Measurements from ENCODE around the gene RAD52. TPM values are rescaled to one million over a fixed set of nuclear protein-coding genes. Genes with fewer than 3 reads are reported as not detected.
A peak's percentile ranks its signal among the peaks of the same experiment; 100 is the strongest.

RAD52 gene
- 10 to 100 TPM in 3 of 4 donors, 1 to 10 TPM in 1; 6.6 to 18.8 (median 11.6) TPM for total RNA-seq

- DNase-seq (ENCODE audit: extremely low spot score): peak; percentile 99
- H3K4me3 ChIP-seq: peak within 1 kb of the TSS; percentile 68 to 83 (median 69)
- intact Hi-C loops (cut with DNase I): loop anchor here (2.0 to 5.0 kb wide), 3 partner anchors 38 to 379 kb away; no protein-coding TSS in a partner anchor
- TF ChIP-seq POLR2A (IDR thresholded peaks at IDR 0.05; ENCODE audit: low read depth) (peak; percentile 43), CTCF (IDR thresholded peaks at IDR 0.05) (peak; percentile 95 to 99 (median 97)), EP300 (IDR thresholded peaks at IDR 0.05) (no peak), POLR2AphosphoS5 (IDR thresholded peaks at IDR 0.05) (peak; percentile 91 to 92)
- WGBS: under 1% methylated on average over 46 of the region's 58 CpGs
- H3K4me1 ChIP-seq: peaks cover 11 to 15% (median 14%) of the 10 kb centered on the region in 4 donors
- H3K27me3 ChIP-seq: no peaks in the 10 kb centered on the region
- no peaks in the 10 kb centered on the region for H3K9me3 ChIP-seq
- peak within 1 kb of the TSS; percentile 83 to 93 (median 88) for H3K27ac ChIP-seq (replicated peaks in 1 of 4)
- peaks cover 0 to 4% (median 0%) of the 10 kb centered on the region in 4 donors for H3K36me3 ChIP-seq
These were observed at the start of gene RAD52 for GRCh38 chr12:949453-950191. RAD52 (minus strand) TSS chr12:949694; CDS start chr12:933058, 16,636 bp downstream.

GRCh38 chr12:998020-998874 is 48.8 kb upstream of the RAD52 start:
- 79% methylated on average over 6 of the region's 6 CpGs for WGBS
- intact Hi-C loops (cut with DNase I): loop anchor here (10.0 kb wide), 1 partner anchor 587 kb away; no protein-coding TSS in a partner anchor
- DNase-seq (ENCODE audit: extremely low spot score): no peak
- Histone ChIP-seq H3K4me1 (peaks cover 3 to 46% (median 41%) of the 10 kb centered on the region in 4 donors), H3K4me3 (no peak overlapping the region), H3K9me3 (no peaks in the 10 kb centered on the region), H3K27me3 (no peaks in the 10 kb centered on the region), H3K27ac (replicated peaks in 1 of 4) (peak overlapping the region in 1 of 4 donors; percentile 6), H3K36me3 (peaks cover 0 to 8% (median 0%) of the 10 kb centered on the region in 4 donors)
- TF ChIP-seq POLR2A (IDR thresholded peaks at IDR 0.05; ENCODE audit: low read depth) (no peak), POLR2AphosphoS5 (IDR thresholded peaks at IDR 0.05) (no peak), EP300 (IDR thresholded peaks at IDR 0.05) (no peak), CTCF (IDR thresholded peaks at IDR 0.05) (no peak)

GRCh38 chr12:997505-997904 is 48.0 kb upstream of the RAD52 start:
- no peaks in the 10 kb centered on the region for H3K27me3 ChIP-seq
- H3K4me3 ChIP-seq: no peak overlapping the region
- 84% methylated on average over 1 of the region's 1 CpG for WGBS
- H3K4me1 ChIP-seq: peaks cover 6 to 52% (median 48%) of the 10 kb centered on the region in 4 donors
- intact Hi-C loops (cut with DNase I): loop anchor here (10.0 kb wide), 1 partner anchor 587 kb away; no protein-coding TSS in a partner anchor
- TF ChIP-seq POLR2AphosphoS5 (IDR thresholded peaks at IDR 0.05) (no peak), POLR2A (IDR thresholded peaks at IDR 0.05; ENCODE audit: low read depth) (no peak), EP300 (IDR thresholded peaks at IDR 0.05) (no peak), CTCF (IDR thresholded peaks at IDR 0.05) (no peak)
- no peak for DNase-seq (ENCODE audit: extremely low spot score)
- peaks cover 0 to 8% (median 0%) of the 10 kb centered on the region in 4 donors for H3K36me3 ChIP-seq
- H3K9me3 ChIP-seq: no peaks in the 10 kb centered on the region
- H3K27ac ChIP-seq (replicated peaks in 1 of 4): peak overlapping the region in 1 of 4 donors; percentile 21

- H3K27ac ChIP-seq (replicated peaks in 1 of 4): peak overlapping the region in 1 of 4 donors; percentile 21
- no peaks in the 10 kb centered on the region for H3K9me3 ChIP-seq
- no peak for DNase-seq (ENCODE audit: extremely low spot score)
- H3K36me3 ChIP-seq: peaks cover 0 to 8% (median 0%) of the 10 kb centered on the region in 4 donors
- peaks cover 12 to 58% (median 54%) of the 10 kb centered on the region in 4 donors for H3K4me1 ChIP-seq
- TF ChIP-seq POLR2A (IDR thresholded peaks at IDR 0.05; ENCODE audit: low read depth) (no peak), EP300 (IDR thresholded peaks at IDR 0.05) (no peak), POLR2AphosphoS5 (IDR thresholded peaks at IDR 0.05) (no peak), CTCF (IDR thresholded peaks at IDR 0.05) (no peak)
- 90% methylated on average over 4 of the region's 4 CpGs for WGBS
- H3K4me3 ChIP-seq: no peak overlapping the region
- H3K27me3 ChIP-seq: no peaks in the 10 kb centered on the region
- intact Hi-C loops (cut with DNase I): loop anchor here (10.0 kb wide), 1 partner anchor 588 kb away; no protein-coding TSS in a partner anchor
These were observed 47.4 kb upstream of the RAD52 start for GRCh38 chr12:996881-997280.
